ENCODE measurements around the gene TMEM30A. TPM values are rescaled to one million over a fixed set of nuclear protein-coding genes. Genes with fewer than 3 reads are reported as not detected.

Gene TMEM30A
- total RNA-seq (2022; extraction: Qiagen RNA extraction), result 28.2 to 46.3 TPM (median 39.2 TPM) in 5 replicates

DNA sequence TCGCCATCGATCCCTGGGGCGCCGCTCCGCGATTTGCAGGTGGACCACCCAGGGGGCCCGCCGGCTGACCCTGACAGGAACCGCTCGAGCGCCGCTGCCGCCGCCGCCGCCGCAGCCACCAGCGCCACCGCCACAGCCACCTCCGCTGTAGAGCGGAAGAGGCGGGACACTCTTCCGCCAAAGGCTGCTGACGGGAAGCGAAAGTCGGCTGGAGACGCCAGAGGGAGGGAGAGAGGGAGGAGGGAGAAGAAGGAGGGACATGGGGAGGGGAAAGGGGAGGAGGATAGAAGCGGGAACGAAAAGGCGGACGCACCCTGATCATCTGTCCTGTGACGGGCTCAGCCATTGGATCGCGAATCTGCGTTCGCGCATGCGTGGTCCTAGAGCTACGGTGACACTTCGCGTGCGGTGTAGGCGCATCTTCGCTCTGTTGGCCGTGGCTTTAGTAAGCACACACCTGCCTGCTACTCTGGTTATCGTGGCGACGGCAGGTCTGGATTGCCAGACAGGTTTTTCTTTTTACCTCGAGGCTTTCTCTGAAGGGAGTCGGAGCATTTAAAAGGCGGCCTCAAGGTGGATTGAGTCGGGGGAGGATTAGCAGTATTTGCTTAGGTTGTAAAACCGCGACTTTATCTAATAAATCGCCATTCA lies at the start of gene TMEM30A:
Gene TMEM30A (minus strand): TSS at position 161 of the 651 bp plus-strand sequence. CDS start 154 bp downstream, at position 7.

DNA sequence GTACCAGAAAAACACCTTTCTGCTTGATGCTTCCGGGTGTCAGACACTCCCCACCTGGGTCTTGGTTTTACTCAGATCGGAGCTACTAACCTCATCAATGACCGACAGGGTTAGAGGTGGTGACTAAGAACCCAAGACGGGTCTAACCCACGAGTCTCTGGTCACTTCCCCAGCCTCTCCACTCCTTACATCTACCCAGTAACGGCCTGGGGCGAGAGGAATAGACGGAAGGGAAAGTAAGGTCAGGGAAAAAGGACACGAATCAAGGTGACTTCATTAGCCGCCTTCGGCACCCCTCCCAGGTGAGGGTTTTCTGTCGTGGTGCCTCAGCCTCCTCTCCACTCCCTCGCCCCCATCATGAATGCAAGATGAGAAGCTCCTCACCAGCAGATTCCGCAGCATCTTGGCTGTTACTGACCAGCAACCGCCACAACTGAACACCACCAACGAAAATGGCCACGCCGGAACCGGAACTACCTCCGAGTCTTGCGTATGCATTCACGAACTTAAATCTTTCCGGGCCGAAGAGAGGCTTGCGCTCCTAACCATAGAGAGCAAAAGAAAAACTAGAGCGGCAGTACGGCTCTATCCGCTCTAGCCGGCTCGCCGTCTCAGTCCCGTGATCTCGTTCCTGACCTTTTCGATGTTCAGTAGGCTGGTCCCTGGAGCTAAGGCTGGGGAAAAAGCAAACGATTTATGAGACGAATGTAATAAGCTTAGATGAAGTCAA lies 41.1 kb downstream of the TMEM30A start, which contains the start of gene COX7A2:
Gene COX7A2 (minus strand): TSS at position 469 of the 730 bp plus-strand sequence. CDS start 67 bp downstream, at position 402.

DNA sequence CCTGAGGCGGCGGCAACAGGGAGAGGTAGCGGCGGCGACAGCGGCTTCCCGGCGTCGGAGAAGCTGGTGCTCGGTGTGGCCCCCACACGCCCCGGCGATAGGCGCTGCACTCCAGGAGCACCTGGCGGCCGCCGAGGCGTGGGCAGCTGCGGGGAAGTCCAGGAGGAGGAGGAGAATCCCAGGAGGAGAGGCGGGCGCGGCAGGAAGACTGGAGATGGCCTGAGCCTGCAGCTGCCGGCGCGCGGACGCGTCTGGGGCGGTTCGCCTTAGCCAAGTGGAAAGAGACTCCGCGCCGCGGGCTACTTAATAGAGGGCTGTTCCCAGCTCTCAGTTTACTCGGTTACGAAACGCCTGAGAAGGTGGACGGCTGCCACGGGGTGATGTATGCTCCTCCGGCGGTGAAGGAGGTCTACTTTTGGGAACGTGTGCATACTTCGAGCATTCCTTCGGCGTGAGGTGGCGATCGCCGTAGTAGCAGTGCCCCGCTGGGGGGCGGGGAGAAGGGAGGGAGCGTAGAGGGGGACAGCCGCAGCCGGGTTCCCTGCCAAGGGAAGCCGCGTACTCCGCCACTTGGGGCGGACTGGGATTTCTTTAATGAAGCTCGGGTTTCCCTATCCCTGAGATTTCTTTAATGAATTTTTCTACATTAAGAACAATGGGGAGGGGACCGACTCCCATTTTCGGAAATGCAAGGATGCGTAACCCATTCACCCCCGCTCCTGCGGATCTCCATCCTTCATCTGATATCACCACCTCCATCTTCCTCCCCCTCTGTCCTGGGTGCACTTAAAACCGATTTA lies 78.6 kb downstream of the TMEM30A start, which contains the start of gene COL12A1:
Gene COL12A1 (minus strand): TSS at position 278 of the 800 bp plus-strand sequence. CDS start 3,261 bp downstream, outside the sequence.

Other genes starting within 250 kb of the TMEM30A start
- 4.0 to 7.8 TPM (median 4.6 TPM) in 5 replicates for gene COL12A1, start 78.7 kb downstream of the TMEM30A start, total RNA-seq (2022; extraction: Qiagen RNA extraction)
- gene COX7A2, start 41.0 kb downstream of the TMEM30A start, total RNA-seq (2022; extraction: Qiagen RNA extraction), result 274 to 310 TPM (median 287 TPM) in 5 replicates
- 0.20 to 0.35 TPM (median 0.29 TPM) in 5 replicates for gene FILIP1, start 209.0 kb upstream of the TMEM30A start, total RNA-seq (2022; extraction: Qiagen RNA extraction)